Fibroblast of villous mesenchyme (primary cell): ENCODE data around the gene STAC3. TPM values are rescaled to one million over a fixed set of nuclear protein-coding genes. Genes with fewer than 3 reads are reported as not detected.

Experiments used
- DNase-seq: peaks from one replicate; pipeline ENCODE4 v3.0.0-alpha.2; 2010; ENCODE audit warnings: low read depth
- H3K4me3 ChIP-seq: 2 replicates; pipeline ENCODE4 v1.5.1; 2011; ENCODE audit warnings: low read depth, mild to moderate bottlenecking, low read length
- total RNA-seq: library from RNA; depleted of rRNA; stranded (reverse); fragments of >200 nt; gene quantifications from 2 replicates; pipeline ENCODE4 v1.2.3, GENCODE V29; 2012
- TF ChIP-seq, protein P1 (sequence below): IDR thresholded peaks from 2 replicates; pipeline ENCODE4 v1.5.1; 2012; ENCODE audit warnings: low read depth, mild to moderate bottlenecking, low read length; ENCODE audit not compliant: insufficient read depth

STAC3 gene
- total RNA-seq, 1 donor: 1.3 TPM

DNA sequence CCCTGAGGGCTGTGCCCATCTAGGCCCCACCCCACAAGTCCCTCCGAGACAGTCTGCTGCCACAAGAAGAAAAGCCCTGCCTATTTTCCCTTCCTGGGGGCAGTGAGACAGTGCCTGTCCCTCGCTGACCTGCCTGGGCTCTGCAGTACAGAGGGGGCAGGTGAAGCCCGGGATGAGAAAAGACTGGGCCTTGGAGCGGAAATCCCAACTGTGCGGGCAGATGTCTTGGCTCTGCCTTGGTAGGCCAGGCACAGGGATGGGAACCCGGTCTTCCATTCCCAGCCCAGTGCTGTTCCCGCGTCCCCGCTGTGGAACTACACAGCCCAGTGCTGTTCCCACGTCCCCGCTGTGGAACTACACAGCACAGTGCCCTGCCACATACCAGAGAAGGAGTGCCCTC is 47.2 kb downstream of the STAC3 start:
- TF ChIP-seq, protein P1, sequence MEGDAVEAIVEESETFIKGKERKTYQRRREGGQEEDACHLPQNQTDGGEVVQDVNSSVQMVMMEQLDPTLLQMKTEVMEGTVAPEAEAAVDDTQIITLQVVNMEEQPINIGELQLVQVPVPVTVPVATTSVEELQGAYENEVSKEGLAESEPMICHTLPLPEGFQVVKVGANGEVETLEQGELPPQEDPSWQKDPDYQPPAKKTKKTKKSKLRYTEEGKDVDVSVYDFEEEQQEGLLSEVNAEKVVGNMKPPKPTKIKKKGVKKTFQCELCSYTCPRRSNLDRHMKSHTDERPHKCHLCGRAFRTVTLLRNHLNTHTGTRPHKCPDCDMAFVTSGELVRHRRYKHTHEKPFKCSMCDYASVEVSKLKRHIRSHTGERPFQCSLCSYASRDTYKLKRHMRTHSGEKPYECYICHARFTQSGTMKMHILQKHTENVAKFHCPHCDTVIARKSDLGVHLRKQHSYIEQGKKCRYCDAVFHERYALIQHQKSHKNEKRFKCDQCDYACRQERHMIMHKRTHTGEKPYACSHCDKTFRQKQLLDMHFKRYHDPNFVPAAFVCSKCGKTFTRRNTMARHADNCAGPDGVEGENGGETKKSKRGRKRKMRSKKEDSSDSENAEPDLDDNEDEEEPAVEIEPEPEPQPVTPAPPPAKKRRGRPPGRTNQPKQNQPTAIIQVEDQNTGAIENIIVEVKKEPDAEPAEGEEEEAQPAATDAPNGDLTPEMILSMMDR: no peak
- no peak for DNase-seq
- no peak overlapping the region for H3K4me3 ChIP-seq

DNA sequence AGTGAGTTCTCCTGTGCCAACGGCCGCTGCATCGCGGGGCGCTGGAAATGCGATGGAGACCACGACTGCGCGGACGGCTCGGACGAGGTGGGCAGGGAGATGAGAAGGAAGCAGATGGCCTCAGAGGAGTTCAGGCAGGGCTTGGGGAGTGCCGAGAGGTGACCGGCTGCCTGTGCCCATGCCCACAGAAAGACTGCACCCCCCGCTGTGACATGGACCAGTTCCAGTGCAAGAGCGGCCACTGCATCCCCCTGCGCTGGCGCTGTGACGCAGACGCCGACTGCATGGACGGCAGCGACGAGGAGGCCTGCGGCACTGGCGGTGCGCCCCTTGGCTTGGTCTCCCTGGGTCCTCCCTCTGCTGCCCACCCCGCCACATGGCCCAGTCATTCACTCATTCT is 47.8 kb downstream of the STAC3 start:
- no peak for DNase-seq
- H3K4me3 ChIP-seq: no peak overlapping the region
- TF ChIP-seq, protein P1: no peak

DNA sequence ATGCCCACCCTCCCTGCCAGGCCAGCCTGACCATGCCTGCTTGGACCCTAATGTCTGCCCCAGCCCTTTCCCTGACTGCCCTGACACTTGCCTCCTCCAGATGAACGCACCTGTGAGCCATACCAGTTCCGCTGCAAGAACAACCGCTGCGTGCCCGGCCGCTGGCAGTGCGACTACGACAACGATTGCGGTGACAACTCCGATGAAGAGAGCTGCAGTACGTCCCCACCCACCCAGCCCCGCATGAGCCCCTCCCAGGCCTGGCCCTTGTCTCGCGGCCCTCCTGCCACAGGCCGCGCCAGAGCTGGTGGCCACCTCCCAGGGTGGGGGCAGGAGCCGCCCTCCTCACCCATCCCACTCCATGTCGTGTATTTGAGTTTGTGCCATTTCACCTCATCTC is 48.7 kb downstream of the STAC3 start:
- no peak for DNase-seq
- H3K4me3 ChIP-seq: no peak overlapping the region
- TF ChIP-seq, protein P1: no peak

DNA sequence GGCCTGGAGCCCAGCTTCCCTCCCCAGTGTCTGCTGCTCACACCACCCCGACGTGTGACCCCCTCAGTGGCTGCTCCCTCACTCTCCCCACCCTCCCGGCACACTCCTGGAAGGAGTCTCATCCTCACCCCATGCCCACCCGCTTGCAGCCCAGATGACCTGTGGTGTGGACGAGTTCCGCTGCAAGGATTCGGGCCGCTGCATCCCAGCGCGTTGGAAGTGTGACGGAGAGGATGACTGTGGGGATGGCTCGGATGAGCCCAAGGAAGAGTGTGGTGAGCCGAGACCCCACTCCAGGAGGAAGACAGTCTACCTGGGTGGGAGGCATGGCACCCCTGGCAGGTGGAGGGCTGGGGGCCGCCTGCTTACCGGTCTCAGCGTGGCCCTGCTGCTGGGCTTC is 49.4 kb downstream of the STAC3 start:
- no peak for DNase-seq
- TF ChIP-seq, protein P1: no peak
- H3K4me3 ChIP-seq: no peak overlapping the region

DNA sequence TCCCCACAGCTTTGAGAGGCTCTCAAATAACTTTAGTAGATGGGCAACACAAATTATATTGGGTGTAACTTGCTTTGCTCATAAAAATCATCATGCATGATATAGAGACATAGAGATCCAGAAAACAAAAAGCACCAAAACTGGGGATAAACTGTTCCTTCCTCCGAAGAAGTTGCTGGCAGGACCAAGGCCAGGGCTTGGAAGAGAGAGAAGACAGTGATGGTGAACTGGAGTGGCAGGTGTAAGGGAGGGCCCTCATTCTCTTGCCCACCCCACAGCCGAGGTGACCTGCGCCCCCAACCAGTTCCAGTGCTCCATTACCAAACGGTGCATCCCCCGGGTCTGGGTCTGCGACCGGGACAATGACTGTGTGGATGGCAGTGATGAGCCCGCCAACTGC is 49.8 kb downstream of the STAC3 start:
- H3K4me3 ChIP-seq: no peak overlapping the region
- no peak for DNase-seq
- TF ChIP-seq, protein P1: no peak

DNA sequence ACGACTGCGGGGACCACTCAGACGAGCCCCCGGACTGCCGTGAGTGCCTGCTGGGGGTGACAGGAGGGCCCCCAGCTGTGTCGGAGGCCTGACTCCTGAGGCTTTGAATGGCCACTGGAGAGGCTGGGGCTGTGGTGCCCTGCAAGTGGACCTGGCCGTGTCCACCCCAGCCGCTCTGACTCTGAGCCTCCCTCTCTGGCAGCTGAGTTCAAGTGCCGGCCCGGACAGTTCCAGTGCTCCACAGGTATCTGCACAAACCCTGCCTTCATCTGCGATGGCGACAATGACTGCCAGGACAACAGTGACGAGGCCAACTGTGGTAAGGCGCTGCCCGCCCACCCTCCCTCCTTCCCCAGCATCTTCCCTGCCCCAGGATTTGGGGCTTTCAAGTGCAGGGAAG is 50.5 kb downstream of the STAC3 start:
- no peak for DNase-seq
- TF ChIP-seq, protein P1: no peak
- no peak overlapping the region for H3K4me3 ChIP-seq

DNA sequence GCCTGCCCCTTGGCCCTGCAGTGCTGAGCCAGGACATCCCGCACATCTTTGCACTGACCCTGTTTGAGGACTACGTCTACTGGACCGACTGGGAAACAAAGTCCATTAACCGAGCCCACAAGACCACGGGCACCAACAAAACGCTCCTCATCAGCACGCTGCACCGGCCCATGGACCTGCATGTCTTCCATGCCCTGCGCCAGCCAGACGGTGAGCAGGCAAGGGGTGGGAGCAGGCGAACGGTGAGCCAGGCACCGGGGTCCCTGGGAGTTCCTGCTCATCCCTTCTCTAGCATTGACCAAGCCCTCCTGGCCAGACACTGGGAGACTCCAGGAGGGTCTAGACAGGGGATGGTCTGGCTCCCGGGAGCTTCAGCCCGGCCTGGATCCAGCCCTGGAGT is 51.8 kb downstream of the STAC3 start:
- H3K4me3 ChIP-seq: no peak overlapping the region
- TF ChIP-seq, protein P1: no peak
- no peak for DNase-seq
